GM12878 (cell line): ENCODE data around the gene PPP4C. TPM values are rescaled to one million over a fixed set of nuclear protein-coding genes. Genes with fewer than 3 reads are reported as not detected.
A peak's percentile ranks its signal among the peaks of the same experiment; 100 is the strongest.

ENCODE experiments used
- BHLHE40 ChIP-seq, 2 experiments: fragments of 450-650 bp in 1 of 2; IDR thresholded peaks; 2 replicates each; pipeline ENCODE4 v1.6.1; 2011 to 2017; ENCODE audit warnings: low read depth in 2 of 2, borderline replicate concordance in 1 of 2, improper control_type of control experiment in 1 of 2, low read length in 1 of 2, mild to moderate bottlenecking in 1 of 2
- BMI1 ChIP-seq: fragments of 450-650 bp; IDR thresholded peaks from 2 replicates; pipeline ENCODE4 v1.6.1; 2016; ENCODE audit warnings: mild to moderate bottlenecking, moderate library complexity, borderline replicate concordance
- CEBPB ChIP-seq, 2 experiments: fragments of 150-350 bp in 1 of 2; IDR thresholded peaks; 2 replicates each; pipeline ENCODE4 v1.6.1; 2012 to 2014; ENCODE audit warnings: low read depth in 2 of 2, low read length in 2 of 2, borderline replicate concordance in 1 of 2, inconsistent platforms in 1 of 2
- CTCF ChIP-seq, 3 experiments: IDR thresholded peaks in 2 of 3; conservative IDR thresholded peaks in 1 of 3; 2 replicates each; pipeline ENCODE4 v1.5.1; 2011; ENCODE audit warnings: low read depth in 3 of 3, low read length in 3 of 3, mild to moderate bottlenecking in 3 of 3, control low read depth in 2 of 3, moderate library complexity in 2 of 3, inconsistent platforms in 1 of 3, mixed read lengths in 1 of 3; ENCODE audit not compliant: control insufficient read depth in 2 of 3, insufficient read depth in 1 of 3; ENCODE audit errors: extremely low read depth in 1 of 3
- ESRRA ChIP-seq: IDR thresholded peaks from 2 replicates; pipeline ENCODE4 v1.6.1; 2012; ENCODE audit warnings: mild to moderate bottlenecking, low read length, improper control_type of control experiment
- FOXK2 ChIP-seq: fragments of 450-650 bp; IDR thresholded peaks from 2 replicates; pipeline ENCODE4 v1.6.1; 2017; ENCODE audit warnings: mild to moderate bottlenecking, moderate library complexity
- GATAD2B ChIP-seq: fragments of 450-650 bp; conservative IDR thresholded peaks from 2 replicates; pipeline ENCODE4 v1.6.1; 2017; ENCODE audit warnings: low read depth, mild to moderate bottlenecking, moderate library complexity
- HSF1 ChIP-seq: fragments of 150-350 bp; IDR thresholded peaks from 2 replicates; pipeline ENCODE4 v1.6.1; 2014; ENCODE audit warnings: mild to moderate bottlenecking, low read depth, low read length
- IKZF1 ChIP-seq: fragments of 450-650 bp; conservative IDR thresholded peaks from 2 replicates; pipeline ENCODE4 v1.6.1; 2017; ENCODE audit warnings: antibody characterized with exemption, mild to moderate bottlenecking
- IRF4 ChIP-seq: IDR thresholded peaks from 2 replicates; pipeline ENCODE4 v1.6.1; 2011; ENCODE audit warnings: low read depth, low read length
- JUND ChIP-seq: IDR thresholded peaks from 2 replicates; pipeline ENCODE4 v1.6.1; 2012; ENCODE audit warnings: low read depth, mild to moderate bottlenecking, low read length, improper control_type of control experiment, moderate library complexity
- KDM1A ChIP-seq: fragments of 200-600 bp; sonication (generic); IDR thresholded peaks from 2 replicates; pipeline ENCODE4 v1.6.1; 2016; ENCODE audit warnings: borderline replicate concordance
- MTA3 ChIP-seq: IDR thresholded peaks from 2 replicates; pipeline ENCODE4 v1.6.1; 2012; ENCODE audit warnings: low read length, inconsistent platforms, borderline replicate concordance
- NBN ChIP-seq: fragments of 450-650 bp; IDR thresholded peaks from 2 replicates; pipeline ENCODE4 v1.6.1; 2016
- NFXL1 ChIP-seq: fragments of 450-650 bp; IDR thresholded peaks from 2 replicates; pipeline ENCODE4 v1.6.1; 2017; ENCODE audit warnings: antibody characterized with exemption, mild to moderate bottlenecking, borderline replicate concordance
- PML ChIP-seq: IDR thresholded peaks from 2 replicates; pipeline ENCODE4 v1.6.1; 2012; ENCODE audit warnings: low read length, inconsistent platforms
- REST ChIP-seq: IDR thresholded peaks from 2 replicates; pipeline ENCODE4 v1.6.1; 2012; ENCODE audit warnings: mild to moderate bottlenecking, low read depth, low read length
- SMAD1 ChIP-seq: fragments of 450-650 bp; IDR thresholded peaks from 2 replicates; pipeline ENCODE4 v1.6.1; 2018; ENCODE audit warnings: mild to moderate bottlenecking, low read depth; ENCODE audit not compliant: partially characterized antibody
- SP1 ChIP-seq: IDR thresholded peaks from one replicate; pipeline ENCODE4 v1.6.1; 2011; ENCODE audit warnings: low read depth, low read length
- SRF ChIP-seq, 2 experiments: IDR thresholded peaks; 2 replicates each; pipeline ENCODE4 v1.6.1; 2011; ENCODE audit warnings: low read depth in 2 of 2, low read length in 2 of 2, mild to moderate bottlenecking in 1 of 2, moderate library complexity in 1 of 2
- SUZ12 ChIP-seq: fragments of 200-600 bp; sonication (generic); IDR thresholded peaks from one replicate; pipeline ENCODE4 v1.6.1; 2018; ENCODE audit warnings: antibody characterized with exemption, mild to moderate bottlenecking; ENCODE audit not compliant: unreplicated experiment
- TCF3 ChIP-seq: IDR thresholded peaks from 2 replicates; pipeline ENCODE4 v1.6.1; 2012; ENCODE audit warnings: low read depth, mild to moderate bottlenecking, low read length, borderline replicate concordance; ENCODE audit not compliant: insufficient read depth
- ZNF217 ChIP-seq: fragments of 450-650 bp; IDR thresholded peaks from 2 replicates; pipeline ENCODE4 v1.6.1; 2017; ENCODE audit warnings: antibody characterized with exemption, mild to moderate bottlenecking
- ZNF622 ChIP-seq: fragments of 450-650 bp; IDR thresholded peaks from 2 replicates; pipeline ENCODE4 v1.6.1; 2017; ENCODE audit warnings: mild to moderate bottlenecking, inconsistent platforms
- polyA plus RNA-seq, 11 experiments: library from polyadenylated mRNA; depleted of rRNA in 4 of 11; unstranded in 6 of 11; stranded (reverse) in 5 of 11; fragments of >200 nt; fragmentation: Nextera tagmentation in 4 of 11; fragmentation: Illumina TruSeq in 1 of 11; extraction: Ambion mirVana in 4 of 11; extraction: Trizol in 1 of 11; gene quantifications; 1 replicate in 1 of 11; 2 replicates in 10 of 11; pipeline versions ENCODE4 v1.2.1 to v1.2.3, GENCODE V29; 2011 to 2016; ENCODE audit warnings: inconsistent platforms in 2 of 11, missing spikeins in 2 of 11, low read depth in 1 of 11
- total RNA-seq, 4 experiments: library from RNA; depleted of rRNA in 3 of 4; stranded (reverse); fragments of >200 nt in 3 of 4; fragmentation: Illumina TruSeq in 1 of 4; extraction: Trizol in 1 of 4; gene quantifications; 2 replicates each; pipeline versions ENCODE4 v1.2.1 to v1.2.3, GENCODE V29; 2013 to 2021

Gene PPP4C
- total and polyA plus RNA-seq, 10 of the 15 experiments (the other 5 are each of a cell fraction or from before 2014, with no cell fraction given), result 2.7 to 240 (median 124) TPM

GRCh38 chr16:30092373-30093010 lies 16.7 kb downstream of the PPP4C start (continued):
- TF ChIP-seq BHLHE40 (IDR thresholded peaks at IDR 0.05; ENCODE audit: borderline replicate concordance in 1 of 2, low read depth in 2 of 2, low read length in 1 of 2) (peak; percentile 53 to 56; a peak in 2 of 4 replicates), JUND (no peak), TCF3 (peak; percentile 83; the same call in 1 of the 2 replicates), CEBPB (IDR thresholded peaks at IDR 0.05; ENCODE audit: borderline replicate concordance in 1 of 2, low read depth in 2 of 2, low read length in 2 of 2) (no peak), MTA3 (peak; percentile 29; the same call in 1 of the 2 replicates), ESRRA (peak; percentile 57; the same call in 1 of the 2 replicates), SP1 (no peak), NBN (peak; percentile 77; the same call in 1 of the 2 replicates), KDM1A (no peak), NFXL1 (no peak), SUZ12 (no peak), GATAD2B (no peak; the same call in 1 of the 2 replicates), IRF4 (peak; percentile 49; the same call in 1 of the 2 replicates), ZNF217 (peak; percentile 82), SMAD1 (peak; percentile 22), REST (no peak), IKZF1 (peak; percentile 88), FOXK2 (no peak), PML (no peak), ZNF622 (no peak), SRF (IDR thresholded peaks at IDR 0.05; ENCODE audit: low read depth in 2 of 2, low read length in 2 of 2) (no peak), CTCF (IDR thresholded peaks at IDR 0.05 in 2 of 3, conservative IDR thresholded peaks at IDR 0.05 in 1 of 3; ENCODE audit: control insufficient read depth in 2 of 3, extremely low read depth in 1 of 3, insufficient read depth in 1 of 3, low read depth in 3 of 3, low read length in 3 of 3) (peak; percentile 90 to 95 (median 94); a peak in 5 of 6 replicates), HSF1 (no peak), BMI1 (no peak)
